GM06990 (cell line): Measurements from ENCODE around the gene PALM3.

Experiments used
- DNase-seq: peaks from one replicate; pipeline ENCODE4 v3.0.0-alpha.2; 2011; ENCODE audit not compliant: insufficient read length; ENCODE audit errors: extremely low read depth
- H3K27me3 ChIP-seq: replicated peaks from 2 replicates; pipeline ENCODE4 v1.6.0; 2011; ENCODE audit warnings: low read length; ENCODE audit not compliant: control insufficient read depth, insufficient read depth
- H3K36me3 ChIP-seq: 2 replicates; pipeline ENCODE4 v1.5.1; 2011; ENCODE audit warnings: low read length; ENCODE audit not compliant: control insufficient read depth, insufficient read depth
- H3K4me3 ChIP-seq: replicated peaks from 2 replicates; pipeline ENCODE4 v1.5.1; 2011; ENCODE audit warnings: low read depth, mild to moderate bottlenecking, control low read depth, low read length
- CTCF ChIP-seq: IDR thresholded peaks from 2 replicates; pipeline ENCODE4 v1.5.1; 2011; ENCODE audit warnings: low read length, control low read depth, mild to moderate bottlenecking, inconsistent platforms; ENCODE audit not compliant: insufficient read depth, poor library complexity, severe bottlenecking

PALM3 gene

DNA sequence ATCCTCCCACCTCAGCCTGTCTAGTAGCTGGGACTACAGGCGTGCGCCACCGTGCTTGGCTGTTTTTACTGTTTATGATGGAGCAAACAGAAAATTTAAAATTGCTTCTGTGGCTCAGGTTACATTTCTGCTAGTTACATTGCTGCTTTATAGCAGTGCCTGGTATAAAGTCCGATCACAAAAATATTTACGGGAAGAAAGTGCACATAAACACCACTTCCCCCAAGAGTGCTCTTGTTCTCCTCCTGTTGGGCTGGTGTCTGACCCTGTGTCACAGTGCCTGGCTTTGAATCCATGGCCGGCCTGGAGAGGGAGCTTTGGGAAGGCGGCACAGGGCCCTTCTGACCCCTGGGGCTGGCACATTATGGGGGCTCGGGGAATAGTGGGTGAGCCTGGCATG lies 43.8 kb upstream of the PALM3 start:
- no peak for TF ChIP-seq CTCF
- Histone ChIP-seq H3K27me3 (no peaks in the 10 kb centered on the region), H3K36me3 (peaks cover 7% of the 10 kb centered on the region), H3K4me3 (no peak overlapping the region)
- no peak for DNase-seq

GRCh38 chr19:14103310-14103709 lies 41.4 kb upstream of the PALM3 start:
- DNase-seq = no peak
- Histone ChIP-seq H3K36me3 (peaks cover 9% of the 10 kb centered on the region), H3K27me3 (no peaks in the 10 kb centered on the region), H3K4me3 (no peak overlapping the region)
- TF ChIP-seq CTCF = no peak

DNA sequence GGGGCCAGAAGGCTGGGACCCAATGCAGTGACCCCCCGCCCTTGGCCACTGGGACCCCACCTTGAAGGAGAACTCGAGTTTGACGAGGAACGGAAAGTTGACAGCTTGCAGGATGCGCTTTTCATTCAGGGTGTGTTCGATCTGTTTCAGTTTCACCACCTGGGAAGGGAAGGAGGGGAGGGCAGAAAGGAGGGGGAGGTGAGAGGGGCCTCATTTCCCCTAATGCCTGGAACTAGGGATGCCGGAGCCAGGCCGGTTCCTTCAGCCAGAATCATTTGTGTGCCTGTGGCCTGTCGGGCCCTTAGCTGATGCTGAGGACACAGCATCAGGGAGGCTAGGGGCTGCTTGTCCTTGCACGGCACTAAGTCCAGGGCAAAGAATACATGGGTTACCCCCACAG lies 40.9 kb upstream of the PALM3 start:
- H3K36me3 ChIP-seq = peaks cover 9% of the 10 kb centered on the region
- H3K4me3 ChIP-seq = no peak overlapping the region
- no peak for TF ChIP-seq CTCF
- H3K27me3 ChIP-seq = no peaks in the 10 kb centered on the region
- DNase-seq = no peak

- no peak for TF ChIP-seq CTCF
- Histone ChIP-seq H3K36me3 (peaks cover 12% of the 10 kb centered on the region), H3K4me3 (no peak overlapping the region), H3K27me3 (no peaks in the 10 kb centered on the region)
- no peak for DNase-seq
Observed at GRCh38 chr19:14102102-14102696, 40.3 kb upstream of the PALM3 start.

DNA sequence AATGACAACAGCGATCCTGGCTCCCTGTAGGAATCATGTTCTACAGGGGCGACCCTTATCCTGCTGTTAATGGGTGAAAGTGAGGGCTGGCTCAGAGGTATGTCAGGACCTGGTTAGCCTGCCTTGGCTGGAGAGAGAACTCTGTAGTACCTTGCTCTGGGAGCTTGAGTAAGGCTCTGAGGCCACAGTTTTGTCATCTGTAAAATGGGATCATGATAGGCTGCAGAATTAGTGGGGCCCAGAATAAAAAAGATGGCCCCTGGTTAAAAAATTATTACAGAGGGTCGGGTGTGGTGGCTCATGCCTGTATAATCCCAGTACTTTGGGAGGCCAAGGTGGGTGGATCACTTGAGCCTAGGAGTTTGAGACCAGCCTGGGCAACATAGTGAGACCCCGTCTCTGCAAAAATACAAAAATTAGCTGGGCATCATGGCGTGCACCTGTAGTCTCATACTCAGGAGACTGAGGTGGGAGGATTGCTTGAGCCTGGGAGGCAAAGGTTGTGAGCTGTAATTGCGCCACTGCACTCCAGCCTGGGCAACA lies 39.2 kb upstream of the PALM3 start:
- TF ChIP-seq CTCF = no peak
- no peak for DNase-seq
- Histone ChIP-seq H3K4me3 (no peak overlapping the region), H3K27me3 (no peaks in the 10 kb centered on the region), H3K36me3 (peaks cover 18% of the 10 kb centered on the region)

- no peak for TF ChIP-seq CTCF
- no peaks in the 10 kb centered on the region for H3K27me3 ChIP-seq
- H3K36me3 ChIP-seq = peaks cover 16% of the 10 kb centered on the region
- DNase-seq = no peak
- H3K4me3 ChIP-seq = no peak overlapping the region
Observed at GRCh38 chr19:14097532-14098151, 35.8 kb upstream of the PALM3 start.
